SK-N-MC (cell line): ENCODE data around the gene PHF5A.

Source experiments
- DNase-seq: peaks from one replicate; pipeline ENCODE4 v3.0.0-alpha.2; 2011; ENCODE audit warnings: low read depth, low spot score
- H3K27ac ChIP-seq: fragments of 200-600 bp; sonication (generic); 2 replicates; pipeline ENCODE4 v1.5.1; 2016; ENCODE audit warnings: mixed run types
- H3K36me3 ChIP-seq: fragments of 200-600 bp; sonication (generic); 2 replicates; pipeline ENCODE4 v1.6.1; 2017; ENCODE audit warnings: antibody characterized with exemption, low read length, mixed read lengths; ENCODE audit not compliant: insufficient read depth
- H3K4me3 ChIP-seq: fragments of 200-600 bp; sonication (generic); 2 replicates; pipeline ENCODE4 v1.5.1; 2016
- H3K9ac ChIP-seq: fragments of 200-600 bp; sonication (generic); 2 replicates; pipeline ENCODE4 v1.8.0; 2017; ENCODE audit warnings: mixed run types, mixed read lengths; ENCODE audit not compliant: insufficient read length
- H3K9me3 ChIP-seq: fragments of 200-600 bp; sonication (generic); 2 replicates; pipeline ENCODE4 v1.6.1; 2017; ENCODE audit warnings: low read depth, mild to moderate bottlenecking, antibody characterized with exemption, low read length, moderate library complexity, mixed read lengths
- EZH2 ChIP-seq: fragments of 200-600 bp; sonication (generic); IDR thresholded peaks from one replicate; pipeline ENCODE4 v1.6.1; 2017; ENCODE audit warnings: antibody characterized with exemption
- FOXP2 ChIP-seq: optimal IDR thresholded peaks from 2 replicates; pipeline ENCODE3; 2011; ENCODE audit warnings: mild to moderate bottlenecking, moderate library complexity; ENCODE audit not compliant: insufficient read depth; ENCODE audit errors: extremely low read length, control extremely low read depth
- POLR2AphosphoS5 ChIP-seq: IDR thresholded peaks from 2 replicates; pipeline ENCODE4 v1.6.1; 2012; ENCODE audit warnings: mild to moderate bottlenecking, low read depth, low read length, borderline replicate concordance

PHF5A gene

GRCh38 chr22:41491374-41492100, 23.0 kb upstream of the PHF5A start:
- H3K9ac ChIP-seq = no peak overlapping the region
- TF ChIP-seq FOXP2 (no peak), EZH2 (no peak), POLR2AphosphoS5 (peak; percentile 36; the same call in 1 of the 2 replicates)
- DNase-seq = peak; percentile 48

DNA sequence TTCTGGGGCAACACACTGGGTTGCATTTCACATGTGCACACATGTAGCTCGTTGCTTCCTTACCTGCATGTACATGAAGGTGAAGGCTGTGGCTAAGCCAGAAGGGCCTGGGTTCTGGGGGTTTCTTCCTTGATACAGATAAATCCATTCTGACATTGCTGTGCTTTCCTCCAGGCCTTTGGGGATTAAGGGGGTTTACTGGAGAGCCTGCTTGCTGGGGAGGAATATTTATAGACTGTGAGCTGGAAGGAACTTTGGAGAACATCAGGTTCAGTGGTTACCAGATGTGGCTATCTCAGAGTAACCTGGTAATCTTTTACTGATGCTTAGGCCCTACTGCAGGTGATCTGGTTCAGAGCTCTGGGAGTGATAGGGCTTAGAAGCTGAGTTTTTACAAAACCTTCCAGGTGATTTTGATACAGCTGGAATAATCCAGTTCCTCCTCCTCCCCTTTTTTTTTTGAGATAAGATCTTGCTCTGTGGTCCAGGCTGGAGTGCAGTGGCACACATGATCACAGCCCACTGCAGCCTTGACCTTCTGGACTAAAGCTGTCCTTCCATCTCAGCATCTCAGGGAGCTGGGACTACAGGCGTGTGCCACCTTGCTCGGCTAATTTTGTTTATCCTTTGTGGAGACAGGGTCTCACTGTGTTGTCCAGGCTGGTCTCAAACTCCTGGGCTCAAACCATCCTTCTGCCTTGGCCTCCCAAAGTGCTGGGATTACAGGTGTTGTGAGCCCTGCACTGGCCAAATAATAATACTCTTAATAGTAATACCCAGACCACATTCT, 20.3 kb upstream of the PHF5A start:
- no peak for TF ChIP-seq EZH2
- Histone ChIP-seq H3K4me3 (no peak overlapping the region), H3K36me3 (no peaks in the 10 kb centered on the region; the same call in 1 of the 2 replicates), H3K9me3 (no peaks in the 10 kb centered on the region), H3K27ac (no peak overlapping the region), H3K9ac (no peak overlapping the region)
- no peak for DNase-seq

More at GRCh38 chr22:41491374-41492100, 23.0 kb upstream of the PHF5A start:
- H3K36me3 ChIP-seq = peaks cover 3% of the 10 kb centered on the region; the same call in 1 of the 2 replicates
- no peak overlapping the region for H3K27ac ChIP-seq
- H3K4me3 ChIP-seq = no peak overlapping the region
- H3K9me3 ChIP-seq = no peaks in the 10 kb centered on the region

GRCh38 chr22:41488076-41488475, 19.6 kb upstream of the PHF5A start:
- no peak for DNase-seq
- Histone ChIP-seq H3K4me3 (no peak overlapping the region), H3K9me3 (no peaks in the 10 kb centered on the region), H3K9ac (no peak overlapping the region), H3K27ac (no peak overlapping the region), H3K36me3 (no peaks in the 10 kb centered on the region; the same call in 1 of the 2 replicates)
- TF ChIP-seq FOXP2 (no peak), POLR2AphosphoS5 (no peak), EZH2 (no peak)

- Histone ChIP-seq H3K9me3 (no peaks in the 10 kb centered on the region), H3K36me3 (no peaks in the 10 kb centered on the region), H3K27ac (no peak overlapping the region), H3K4me3 (no peak overlapping the region), H3K9ac (no peak overlapping the region)
- TF ChIP-seq POLR2AphosphoS5 (no peak), EZH2 (no peak), FOXP2 (no peak)
- no peak for DNase-seq
Measured at GRCh38 chr22:41487037-41487935, 18.8 kb upstream of the PHF5A start.

GRCh38 chr22:41485033-41485432, 16.5 kb upstream of the PHF5A start:
- H3K27ac ChIP-seq = no peak overlapping the region
- no peak overlapping the region for H3K4me3 ChIP-seq
- no peaks in the 10 kb centered on the region for H3K36me3 ChIP-seq
- no peak for TF ChIP-seq FOXP2
- no peak for TF ChIP-seq POLR2AphosphoS5
- no peak for TF ChIP-seq EZH2
- no peaks in the 10 kb centered on the region for H3K9me3 ChIP-seq
- no peak for DNase-seq
- H3K9ac ChIP-seq = no peak overlapping the region

DNA sequence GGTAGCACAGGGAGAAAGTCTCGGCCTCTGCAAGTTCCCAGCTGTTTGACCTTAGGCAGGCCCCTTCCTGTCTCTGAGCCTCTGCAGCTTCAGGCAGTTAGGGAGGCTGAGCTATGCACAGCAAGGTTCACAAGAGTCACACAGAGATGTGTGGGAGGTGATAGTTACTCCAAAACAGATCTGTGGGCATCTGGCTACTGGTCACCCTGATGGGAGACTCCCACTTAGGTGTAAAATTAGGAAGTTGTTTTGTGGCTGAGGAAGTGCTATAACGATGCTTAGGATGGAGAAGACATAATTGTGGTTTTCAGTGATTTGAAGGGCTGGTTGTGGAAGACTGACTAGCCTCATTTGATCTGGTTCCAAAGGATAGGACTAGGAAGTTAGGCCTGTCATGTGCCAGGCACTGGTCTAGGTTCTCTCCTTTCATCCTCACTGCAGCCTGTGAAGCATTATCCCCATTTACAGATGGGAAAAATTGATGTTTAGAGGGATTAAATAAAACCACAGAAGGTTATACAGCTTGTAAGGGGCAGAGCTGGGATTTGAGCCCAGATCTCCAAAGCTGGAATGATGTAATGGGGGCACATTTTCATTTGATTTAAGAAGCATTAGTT, 13.9 kb upstream of the PHF5A start:
- TF ChIP-seq EZH2 (no peak), POLR2AphosphoS5 (no peak), FOXP2 (no peak)
- no peak for DNase-seq
- Histone ChIP-seq H3K4me3 (no peak overlapping the region), H3K9me3 (no peaks in the 10 kb centered on the region), H3K27ac (no peak overlapping the region), H3K36me3 (no peaks in the 10 kb centered on the region), H3K9ac (no peak overlapping the region)

DNA sequence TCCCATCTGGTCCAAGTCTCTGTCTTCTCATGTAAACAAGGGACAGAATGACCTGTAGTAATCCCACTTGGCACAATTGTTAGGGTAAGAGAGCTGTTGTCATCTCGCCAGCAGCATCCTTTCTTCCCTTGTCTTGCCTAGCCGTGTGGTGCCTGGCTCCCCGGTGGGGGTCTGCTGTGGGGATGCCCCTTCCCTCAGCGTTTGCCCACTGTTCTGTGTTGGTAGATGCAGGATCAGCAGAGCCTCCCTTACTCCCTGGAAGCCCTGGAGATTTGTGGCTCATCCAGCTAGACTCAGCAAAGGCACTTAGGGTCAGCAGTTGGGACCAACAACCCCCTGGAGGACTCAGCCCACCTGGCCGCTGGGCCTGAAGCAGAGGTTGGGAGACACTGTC, 13.4 kb upstream of the PHF5A start:
- H3K9me3 ChIP-seq = no peaks in the 10 kb centered on the region
- no peak overlapping the region for H3K27ac ChIP-seq
- no peaks in the 10 kb centered on the region for H3K36me3 ChIP-seq
- no peak overlapping the region for H3K9ac ChIP-seq
- TF ChIP-seq POLR2AphosphoS5 = no peak
- TF ChIP-seq EZH2 = no peak
- TF ChIP-seq FOXP2 = no peak
- no peak for DNase-seq
- H3K4me3 ChIP-seq = no peak overlapping the region
